MM.1S (cell line): Measurements from ENCODE around the gene CDC27.

Experiments used
- CTCF ChIP-seq: fragments of 300-600 bp; sonication (generic); IDR thresholded peaks from 2 replicates; pipeline ENCODE4 v1.5.1; 2016; ENCODE audit warnings: antibody characterized with exemption, low read length, mixed read lengths
- EZH2 ChIP-seq: fragments of 300-600 bp; sonication (generic); optimal IDR thresholded peaks from 2 replicates; pipeline ENCODE3; 2017; ENCODE audit warnings: low read depth, mild to moderate bottlenecking, antibody characterized with exemption, low read length, mixed read lengths

GRCh38 chr17:47085736-47086135 is 103.4 kb downstream of the CDC27 start:
- no peak for TF ChIP-seq CTCF
- no peak for TF ChIP-seq EZH2
